ACC112 (cell line): ENCODE data around the gene REX1BD.
"Not testable (repeated sequence)": the region's sequence is repeated elsewhere in the genome, so short reads cannot be mapped to it uniquely, and the experiment has no call there.

ENCODE experiments used
- H2AFZ ChIP-seq: fragments of 200-600 bp; sonication (generic); one replicate; pipeline ENCODE4 v1.6.0; 2017; ENCODE audit warnings: antibody characterized with exemption, low read length; ENCODE audit not compliant: unreplicated experiment
- H3K27ac ChIP-seq: fragments of 200-600 bp; sonication (generic); 2 replicates; pipeline ENCODE4 v1.5.1; 2014; ENCODE audit warnings: low read depth, mild to moderate bottlenecking, antibody characterized with exemption, low read length, moderate library complexity
- H3K27me3 ChIP-seq: fragments of 200-600 bp; sonication (generic); 2 replicates; pipeline ENCODE4 v1.6.1; 2014; ENCODE audit warnings: mild to moderate bottlenecking, antibody characterized with exemption, low read length, moderate library complexity, mixed read lengths; ENCODE audit not compliant: insufficient read depth
- H3K36me3 ChIP-seq: fragments of 200-600 bp; sonication (generic); 2 replicates; pipeline ENCODE4 v1.6.1; 2016; ENCODE audit warnings: mild to moderate bottlenecking, antibody characterized with exemption, low read length, moderate library complexity, mixed read lengths; ENCODE audit not compliant: insufficient read depth
- H3K4me1 ChIP-seq: fragments of 200-600 bp; sonication (generic); one replicate; pipeline ENCODE4 v1.6.1; 2016; ENCODE audit warnings: low read length, mixed read lengths; ENCODE audit not compliant: insufficient read depth, unreplicated experiment, control insufficient read depth
- H3K4me3 ChIP-seq: fragments of 200-600 bp; sonication (generic); 2 replicates; pipeline ENCODE4 v1.5.1; 2014; ENCODE audit warnings: mild to moderate bottlenecking, low read depth, low read length
- H3K79me2 ChIP-seq: fragments of 200-600 bp; sonication (generic); one replicate; pipeline ENCODE4 v1.6.0; 2016; ENCODE audit warnings: low read length; ENCODE audit not compliant: control insufficient read depth, unreplicated experiment, insufficient read depth

REX1BD gene

DNA sequence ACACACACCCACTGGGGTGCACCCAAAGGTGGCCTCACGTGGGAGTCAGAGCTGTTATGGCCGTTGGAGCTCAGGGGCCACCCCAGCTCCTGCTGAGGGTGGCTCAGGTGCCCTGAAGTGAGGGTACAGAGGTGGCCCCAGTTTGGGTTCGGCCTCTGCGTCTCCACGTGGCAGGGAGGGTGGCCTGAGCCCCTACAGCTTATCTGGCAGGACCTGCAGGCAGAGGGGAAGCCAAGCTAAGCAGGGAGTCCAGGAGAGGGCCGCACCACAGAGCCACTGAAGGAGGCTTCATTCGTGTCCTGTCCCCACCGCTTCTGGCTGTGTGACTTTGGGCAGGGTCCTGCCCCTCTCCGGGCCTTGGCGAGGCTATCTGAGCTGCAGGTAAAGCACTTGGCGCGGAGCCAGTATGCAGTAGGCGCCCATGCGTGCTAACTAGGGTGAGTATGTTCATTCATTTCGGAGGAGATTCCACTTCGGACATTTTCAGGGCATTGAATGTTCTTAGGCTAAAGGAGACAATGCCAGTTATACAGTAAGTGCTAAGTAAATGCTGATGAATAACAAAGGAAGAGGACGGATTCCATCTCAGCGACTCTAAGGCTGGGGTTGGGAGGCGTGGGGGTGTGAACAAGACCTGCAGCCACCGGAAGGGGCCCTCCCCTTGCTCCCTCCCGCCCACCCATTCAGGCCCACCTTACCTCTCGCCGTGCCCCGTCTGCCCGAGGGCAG lies 4.9 kb downstream of the REX1BD start:
- H3K4me3 ChIP-seq: no peak overlapping the region
- H3K27ac ChIP-seq: no peak overlapping the region
- H3K79me2 ChIP-seq: no peaks in the 10 kb centered on the region
- no peaks in the 10 kb centered on the region for H3K36me3 ChIP-seq
- no peaks in the 10 kb centered on the region for H3K27me3 ChIP-seq
- H2AFZ ChIP-seq: no peak overlapping the region
- no peaks in the 10 kb centered on the region for H3K4me1 ChIP-seq

DNA sequence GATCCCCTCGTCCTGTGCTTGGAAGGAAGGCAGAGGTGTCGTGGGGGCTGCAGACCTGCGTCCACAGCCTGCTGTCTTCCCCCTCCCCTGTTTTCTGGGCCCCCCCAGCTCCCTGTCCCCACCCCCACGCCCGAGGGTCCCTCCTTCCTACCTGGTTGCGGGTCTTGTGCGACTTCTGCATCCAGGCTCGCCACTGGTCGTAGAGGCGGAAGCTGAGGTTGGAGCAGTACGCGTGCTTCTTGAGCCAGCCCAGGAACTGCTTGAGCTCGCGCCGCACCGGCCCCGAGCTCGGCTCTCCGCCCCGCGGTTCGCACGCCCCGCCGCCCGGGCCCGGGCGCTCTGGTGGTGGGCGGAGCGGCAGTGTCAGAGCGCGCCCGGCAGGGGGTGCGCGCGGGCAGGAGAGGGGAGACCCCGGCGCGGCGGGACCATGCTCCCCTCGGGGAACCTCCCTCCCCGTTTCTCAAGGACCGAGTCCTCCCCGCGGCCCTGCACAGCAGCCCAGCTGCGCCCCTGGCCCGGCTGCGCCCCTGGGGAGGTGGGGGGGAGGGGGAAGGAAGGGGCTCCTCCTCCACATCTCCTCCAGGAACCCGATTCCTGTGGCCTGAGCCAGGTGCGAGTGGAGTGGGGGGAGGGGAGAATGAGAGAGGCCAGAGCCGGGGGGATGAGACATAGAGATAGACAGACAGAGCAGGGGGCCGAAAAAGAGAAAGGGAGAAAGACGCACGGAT lies 5.7 kb downstream of the REX1BD start:
- Histone ChIP-seq H3K4me1 (no peaks in the 10 kb centered on the region), H3K79me2 (no peaks in the 10 kb centered on the region), H3K27me3 (no peaks in the 10 kb centered on the region), H3K27ac (no peak overlapping the region), H3K4me3 (peak overlapping the region; percentile 61), H2AFZ (no peak overlapping the region), H3K36me3 (no peaks in the 10 kb centered on the region)

DNA sequence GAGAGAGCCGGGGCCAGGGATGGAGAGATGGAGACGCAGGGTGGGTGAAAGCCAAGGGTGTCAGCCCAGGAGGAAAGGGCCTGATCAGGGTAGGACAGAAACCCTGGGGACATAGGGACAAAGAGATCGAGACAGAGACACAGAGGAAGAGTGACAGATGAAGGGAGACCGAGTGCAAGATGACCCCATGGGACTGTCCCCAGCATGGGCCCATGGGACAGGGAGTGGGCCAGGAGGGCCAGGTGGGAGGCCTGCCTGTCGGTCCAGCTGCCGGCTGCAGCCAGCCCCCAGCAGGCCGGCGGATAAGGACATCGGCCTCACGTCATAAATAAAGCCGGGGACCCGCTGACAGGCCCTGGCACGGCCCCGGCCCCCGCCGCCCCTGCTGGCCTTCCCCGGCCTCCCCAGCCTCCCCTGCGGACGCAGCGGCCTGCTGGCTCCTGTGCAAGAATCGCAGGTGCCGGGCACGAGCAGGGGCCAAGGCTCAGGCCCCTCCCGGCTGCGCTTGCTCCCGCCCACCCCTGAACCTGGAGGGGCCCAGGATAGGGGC lies 6.3 kb downstream of the REX1BD start:
- H3K27ac ChIP-seq: no peak overlapping the region
- H3K79me2 ChIP-seq: no peaks in the 10 kb centered on the region
- H3K36me3 ChIP-seq: no peaks in the 10 kb centered on the region
- H3K4me1 ChIP-seq: no peaks in the 10 kb centered on the region
- no peak overlapping the region for H2AFZ ChIP-seq
- peak overlapping the region; percentile 61 for H3K4me3 ChIP-seq
- no peaks in the 10 kb centered on the region for H3K27me3 ChIP-seq

DNA sequence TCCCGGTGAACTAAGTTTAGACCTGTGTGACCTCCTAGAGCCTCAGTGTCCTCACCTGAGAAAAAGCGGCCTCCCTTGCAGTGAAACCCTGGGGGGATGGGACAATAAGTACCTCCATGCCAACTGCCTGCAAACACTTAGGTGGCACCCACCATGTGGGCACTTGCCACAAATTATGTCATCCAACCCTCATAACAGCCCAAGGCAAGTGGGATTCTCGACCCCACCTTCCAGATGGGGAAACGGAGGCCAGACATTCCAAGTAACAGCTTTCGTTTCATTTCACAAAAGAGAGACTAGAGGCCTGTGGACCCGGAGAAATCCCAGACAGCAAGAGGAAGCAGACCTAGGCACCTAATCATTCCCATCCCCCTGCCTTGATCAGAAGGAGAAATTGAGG lies 6.9 kb downstream of the REX1BD start:
- Histone ChIP-seq H2AFZ (no peak overlapping the region), H3K4me1 (no peaks in the 10 kb centered on the region), H3K4me3 (no peak overlapping the region), H3K36me3 (no peaks in the 10 kb centered on the region), H3K27me3 (no peaks in the 10 kb centered on the region), H3K79me2 (no peaks in the 10 kb centered on the region), H3K27ac (no peak overlapping the region)

DNA sequence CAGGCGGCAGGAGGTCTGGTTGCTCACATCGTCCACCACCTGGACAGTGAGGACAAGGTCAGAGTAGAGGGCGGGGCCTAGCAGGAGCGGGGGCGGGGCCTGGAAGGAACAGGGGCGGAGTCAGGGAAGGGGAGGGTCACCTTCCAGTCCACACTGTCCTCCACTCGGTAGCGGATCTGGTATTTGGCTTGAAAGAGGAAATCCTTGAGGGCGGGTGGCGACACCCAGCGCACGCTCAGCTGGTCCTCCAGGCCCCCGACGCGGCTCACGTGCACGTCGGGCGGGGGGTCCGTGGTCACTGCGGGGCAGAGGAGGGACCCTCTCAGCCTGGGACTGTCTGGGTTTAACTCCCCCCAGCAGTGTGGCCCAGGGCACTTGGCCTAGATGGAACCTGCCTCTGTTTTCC lies 8.2 kb downstream of the REX1BD start:
- Histone ChIP-seq H3K79me2 (no peaks in the 10 kb centered on the region), H3K4me1 (no peaks in the 10 kb centered on the region), H3K4me3 (no peak overlapping the region), H3K27ac (no peak overlapping the region), H2AFZ (no peak overlapping the region), H3K27me3 (no peaks in the 10 kb centered on the region), H3K36me3 (no peaks in the 10 kb centered on the region)

DNA sequence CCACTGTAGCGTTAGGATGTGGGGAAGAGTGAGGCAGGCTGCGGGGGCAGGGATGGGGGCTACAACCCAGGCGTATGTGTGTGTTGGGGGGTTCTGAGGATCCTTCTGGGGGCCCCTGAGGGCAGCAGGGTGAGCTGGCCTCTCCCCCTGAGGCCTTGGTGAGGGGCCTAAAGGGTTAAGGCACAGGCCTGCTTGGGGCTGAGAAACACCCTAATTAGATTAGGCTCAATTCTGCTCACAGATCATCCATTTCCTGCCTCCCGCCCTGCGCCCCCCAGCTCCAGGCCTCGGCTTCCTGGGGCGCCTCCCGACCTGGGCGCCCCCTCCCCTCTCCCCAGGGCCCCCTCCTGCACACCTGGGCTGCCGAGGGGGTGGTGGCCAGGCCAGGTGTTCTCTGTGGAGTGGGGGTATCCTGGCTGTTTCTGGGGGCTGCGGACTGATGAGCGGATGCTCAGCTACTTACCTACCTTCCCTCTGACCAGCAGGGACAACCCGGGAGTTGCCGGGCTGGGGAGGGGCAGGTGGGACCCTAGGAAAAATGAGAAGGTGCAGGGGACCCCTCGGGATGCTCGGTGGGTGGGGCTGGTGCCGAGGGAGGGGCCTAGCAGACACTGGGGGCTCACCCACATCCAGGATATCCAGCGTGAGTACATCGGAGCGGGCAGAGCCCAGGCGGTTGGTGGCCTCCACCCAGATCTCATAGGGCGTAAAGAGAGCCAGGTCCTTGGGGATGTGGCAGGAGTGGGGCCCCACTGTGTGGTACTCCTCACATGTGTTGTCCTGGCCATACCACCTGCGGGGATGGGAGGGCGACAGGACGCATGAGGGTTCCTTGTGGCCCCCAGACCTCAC lies 9.4 kb downstream of the REX1BD start:
- Histone ChIP-seq H3K4me3 (no peak overlapping the region), H3K27ac (no peak overlapping the region), H3K4me1 (no peaks in the 10 kb centered on the region), H3K27me3 (no peaks in the 10 kb centered on the region), H3K79me2 (no peaks in the 10 kb centered on the region), H3K36me3 (no peaks in the 10 kb centered on the region), H2AFZ (no peak overlapping the region)

DNA sequence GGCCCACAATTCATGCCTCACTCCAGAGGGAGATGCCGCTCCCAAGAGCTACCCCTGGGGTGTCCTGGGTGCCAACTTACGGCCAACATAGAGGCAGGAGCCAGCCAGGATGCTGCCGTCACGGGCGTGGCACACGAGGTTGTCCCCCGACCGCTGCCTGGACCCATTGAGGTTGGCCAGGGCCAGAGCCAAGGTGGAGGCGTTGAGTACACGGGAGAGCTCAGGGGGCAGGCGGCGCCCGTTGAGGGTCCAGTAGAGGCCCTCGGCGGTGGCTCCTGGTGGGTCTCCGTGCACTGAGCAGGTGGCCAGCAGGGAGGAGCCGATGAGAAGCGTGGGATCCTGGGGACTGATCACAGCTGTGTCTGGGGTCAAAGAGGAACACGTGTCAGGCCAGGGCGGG lies 10.9 kb downstream of the REX1BD start:
- Histone ChIP-seq H3K4me1 (no peaks in the 10 kb centered on the region), H3K36me3 (no peaks in the 10 kb centered on the region), H2AFZ (no peak overlapping the region), H3K27ac (no peak overlapping the region), H3K79me2 (no peaks in the 10 kb centered on the region), H3K27me3 (no peaks in the 10 kb centered on the region), H3K4me3 (no peak overlapping the region)

DNA sequence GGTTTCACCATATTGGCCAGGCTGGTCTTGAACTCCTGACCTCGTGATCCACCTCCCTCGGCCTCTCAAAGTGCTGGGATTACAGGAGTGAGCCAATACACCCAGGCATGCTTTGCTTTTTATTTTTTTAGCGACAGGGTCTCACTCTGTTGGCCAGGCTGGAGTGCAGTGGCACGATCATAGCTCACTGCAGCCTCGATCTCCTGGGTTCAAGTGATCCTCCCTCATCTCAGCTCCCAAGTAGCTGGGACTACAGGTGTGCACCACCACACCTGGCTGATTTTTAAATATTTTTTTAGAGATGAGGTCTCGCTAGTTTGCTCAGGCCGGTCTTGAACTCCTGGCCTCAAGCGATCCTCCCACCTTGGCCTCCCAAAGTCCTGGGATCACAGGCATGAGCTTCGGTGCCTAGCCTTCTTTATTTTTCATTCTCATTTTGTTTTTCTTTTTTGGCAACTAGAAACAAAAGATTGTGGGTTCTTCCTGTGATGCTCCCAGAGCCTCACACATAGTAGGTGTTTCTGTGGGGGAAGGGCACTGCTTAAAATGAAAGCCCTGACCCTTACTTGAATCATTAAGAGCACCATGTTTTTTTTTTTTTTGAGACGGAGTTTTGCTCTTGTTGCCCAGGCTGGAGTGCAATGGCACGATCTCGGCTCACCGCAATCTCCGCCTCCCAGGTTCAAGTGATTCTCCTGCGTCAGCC lies 12.2 kb downstream of the REX1BD start:
- not testable (repeated sequence) for H3K79me2 ChIP-seq, H3K4me3 ChIP-seq, H3K27me3 ChIP-seq, H3K4me1 ChIP-seq, H3K27ac ChIP-seq, H3K36me3 ChIP-seq, H2AFZ ChIP-seq

DNA sequence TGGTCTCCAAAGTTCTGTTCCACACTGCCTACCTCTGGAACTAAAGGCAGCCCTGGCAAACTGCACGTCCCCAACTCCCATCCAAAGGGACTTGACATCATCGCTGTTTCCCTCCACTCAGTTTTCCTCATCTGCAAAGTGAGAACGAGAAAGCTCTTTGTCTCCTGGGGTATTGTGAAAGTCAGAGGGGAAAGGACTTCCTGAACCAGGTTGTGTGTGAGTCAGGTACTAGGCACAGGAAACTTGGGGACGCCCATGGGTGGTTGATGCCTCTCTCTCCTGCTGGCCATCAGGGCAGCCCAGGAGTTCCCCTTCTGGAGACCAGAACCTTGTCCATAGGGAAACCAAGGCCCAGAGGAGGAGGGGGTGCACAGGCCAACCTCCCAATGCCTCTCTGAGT lies 13.3 kb downstream of the REX1BD start:
- no peak overlapping the region for H3K4me3 ChIP-seq
- no peaks in the 10 kb centered on the region for H3K36me3 ChIP-seq
- H3K79me2 ChIP-seq: no peaks in the 10 kb centered on the region
- H2AFZ ChIP-seq: no peak overlapping the region
- H3K27ac ChIP-seq: no peak overlapping the region
- no peaks in the 10 kb centered on the region for H3K4me1 ChIP-seq
- H3K27me3 ChIP-seq: peaks cover 9% of the 10 kb centered on the region; the same call in 1 of the 2 replicates
